Large intestine (tissue), 3 donors: Measurements from ENCODE around the gene TEX13B. TPM values are rescaled to one million over a fixed set of nuclear protein-coding genes. Genes with fewer than 3 reads are reported as not detected.
"Not testable (repeated sequence)": the region's sequence is repeated elsewhere in the genome, so short reads cannot be mapped to it uniquely, and the experiment has no call there.

Source experiments
- DNase-seq, 2 donors: peaks; one replicate each; pipeline versions ENCODE4 v3.0.0 to v3.0.0-alpha.2; 2013
- H3K27ac ChIP-seq: one replicate; pipeline ENCODE4 v1.5.1; 2013; ENCODE audit warnings: low read length
- H3K27me3 ChIP-seq: 2 replicates; pipeline ENCODE4 v1.6.1; 2013; ENCODE audit warnings: low read length; ENCODE audit not compliant: control insufficient read depth, insufficient read depth
- H3K36me3 ChIP-seq: 2 replicates; pipeline ENCODE4 v1.6.1; 2013; ENCODE audit warnings: low read length; ENCODE audit not compliant: control insufficient read depth, insufficient read depth
- H3K4me1 ChIP-seq: one replicate; pipeline ENCODE4 v1.6.1; 2013; ENCODE audit warnings: low read length; ENCODE audit not compliant: control insufficient read depth, insufficient read depth
- H3K4me3 ChIP-seq: one replicate; pipeline ENCODE4 v1.5.1; 2013; ENCODE audit warnings: low read length
- H3K9me3 ChIP-seq: one replicate; pipeline ENCODE4 v1.6.1; 2013; ENCODE audit warnings: mild to moderate bottlenecking, low read depth, low read length, moderate library complexity; ENCODE audit not compliant: control insufficient read depth
- WGBS: methylation state at CpG from one replicate; pipeline ENCODE4 v1.1.5; 2013; ENCODE audit warnings: low lambda C conversion rate; ENCODE audit not compliant: insufficient coverage; 5-methylcytosine and 5-hydroxymethylcytosine counted together
- polyA plus RNA-seq: library from polyadenylated mRNA; unstranded; fragments of 120-200 nt; gene quantifications from one replicate; pipeline ENCODE4 v1.2.1, GENCODE V29; 2013

TEX13B gene
- polyA plus RNA-seq, 1 donor: not detected

GRCh38 chrX:108001218-108001814, 19.1 kb upstream of the TEX13B start:
- Histone ChIP-seq H3K4me1 (no peaks in the 10 kb centered on the region), H3K27me3 (no peaks in the 10 kb centered on the region), H3K9me3 (no peaks in the 10 kb centered on the region), H3K4me3 (no peak overlapping the region), H3K36me3 (no peaks in the 10 kb centered on the region), H3K27ac (no peak overlapping the region)
- no CpG with 5 or more reads among the region's 11 CpGs for WGBS
- DNase-seq: peak in 1 of 2 donors; percentile 5

GRCh38 chrX:108000751-108001150, 18.6 kb upstream of the TEX13B start:
- no peaks in the 10 kb centered on the region for H3K27me3 ChIP-seq
- no peaks in the 10 kb centered on the region for H3K36me3 ChIP-seq
- no CpG with 5 or more reads among the region's 2 CpGs for WGBS
- no peaks in the 10 kb centered on the region for H3K9me3 ChIP-seq
- DNase-seq: no peak
- H3K4me1 ChIP-seq: no peaks in the 10 kb centered on the region
- no peak overlapping the region for H3K4me3 ChIP-seq
- no peak overlapping the region for H3K27ac ChIP-seq

- Histone ChIP-seq H3K27ac (no peak overlapping the region), H3K4me1 (no peaks in the 10 kb centered on the region), H3K36me3 (no peaks in the 10 kb centered on the region), H3K9me3 (no peaks in the 10 kb centered on the region), H3K27me3 (no peaks in the 10 kb centered on the region), H3K4me3 (no peak overlapping the region)
- WGBS: no CpG with 5 or more reads among the region's 6 CpGs
- DNase-seq: no peak
Measured at GRCh38 chrX:107996124-107996523, 14.0 kb upstream of the TEX13B start.

GRCh38 chrX:107985033-107985432, 2.9 kb upstream of the TEX13B start:
- H3K36me3 ChIP-seq: no peaks in the 10 kb centered on the region
- H3K4me1 ChIP-seq: no peaks in the 10 kb centered on the region
- no peak overlapping the region for H3K27ac ChIP-seq
- no CpG with 5 or more reads among the region's 2 CpGs for WGBS
- H3K27me3 ChIP-seq: no peaks in the 10 kb centered on the region
- no peaks in the 10 kb centered on the region for H3K9me3 ChIP-seq
- DNase-seq: no peak
- no peak overlapping the region for H3K4me3 ChIP-seq

- DNase-seq: no peak
- Histone ChIP-seq H3K27me3 (no peaks in the 10 kb centered on the region), H3K27ac (no peak overlapping the region), H3K4me1 (no peaks in the 10 kb centered on the region), H3K9me3 (no peaks in the 10 kb centered on the region), H3K36me3 (no peaks in the 10 kb centered on the region), H3K4me3 (no peak overlapping the region)
Measured at GRCh38 chrX:107979534-107979933, 2.6 kb downstream of the TEX13B start.

- whole genome bisulfite sequencing: no CpG with 5 or more reads among the region's 3 CpGs
- H3K4me1 ChIP-seq: no peaks in the 10 kb centered on the region
- H3K27ac ChIP-seq: no peak overlapping the region
- H3K36me3 ChIP-seq: no peaks in the 10 kb centered on the region
- H3K4me3 ChIP-seq: no peak overlapping the region
- no peaks in the 10 kb centered on the region for H3K9me3 ChIP-seq
- no peaks in the 10 kb centered on the region for H3K27me3 ChIP-seq
- no peak for DNase-seq
Measured at GRCh38 chrX:107978707-107979307, 3.4 kb downstream of the TEX13B start.

- no peak for DNase-seq
- no peaks in the 10 kb centered on the region for H3K9me3 ChIP-seq
- H3K4me1 ChIP-seq: no peaks in the 10 kb centered on the region
- H3K27me3 ChIP-seq: no peaks in the 10 kb centered on the region
- no peak overlapping the region for H3K27ac ChIP-seq
- no peaks in the 10 kb centered on the region for H3K36me3 ChIP-seq
- no peak overlapping the region for H3K4me3 ChIP-seq
- WGBS: no CpG with 5 or more reads among the region's 4 CpGs
Measured at GRCh38 chrX:107978071-107978470, 4.1 kb downstream of the TEX13B start.

- WGBS: no CpG with 5 or more reads among the region's 3 CpGs
- DNase-seq: no peak
- Histone ChIP-seq H3K27ac (no peak overlapping the region), H3K9me3 (no peaks in the 10 kb centered on the region), H3K27me3 (no peaks in the 10 kb centered on the region), H3K4me3 (no peak overlapping the region), H3K36me3 (no peaks in the 10 kb centered on the region), H3K4me1 (no peaks in the 10 kb centered on the region)
Measured at GRCh38 chrX:107971636-107972035, 10.5 kb downstream of the TEX13B start.

- no peaks in the 10 kb centered on the region for H3K27me3 ChIP-seq
- H3K36me3 ChIP-seq: no peaks in the 10 kb centered on the region
- no peaks in the 10 kb centered on the region for H3K9me3 ChIP-seq
- DNase-seq: no peak
- no peak overlapping the region for H3K27ac ChIP-seq
- WGBS: no CpG with 5 or more reads among the region's 2 CpGs
- H3K4me3 ChIP-seq: no peak overlapping the region
- no peaks in the 10 kb centered on the region for H3K4me1 ChIP-seq
Measured at GRCh38 chrX:107970073-107970472, 12.1 kb downstream of the TEX13B start.

- Histone ChIP-seq H3K27ac (no peak overlapping the region), H3K4me3 (no peak overlapping the region), H3K4me1 (no peaks in the 10 kb centered on the region), H3K36me3 (no peaks in the 10 kb centered on the region), H3K27me3 (no peaks in the 10 kb centered on the region), H3K9me3 (no peaks in the 10 kb centered on the region)
- DNase-seq: no peak
- no CpG with 5 or more reads among the region's 5 CpGs for WGBS
Measured at GRCh38 chrX:107968623-107969022, 13.5 kb downstream of the TEX13B start.

- H3K4me3 ChIP-seq, H3K4me1 ChIP-seq, H3K36me3 ChIP-seq, H3K27me3 ChIP-seq, DNase-seq, H3K27ac ChIP-seq, H3K9me3 ChIP-seq: not testable (repeated sequence)
Measured at GRCh38 chrX:107955337-107955736, 26.8 kb downstream of the TEX13B start.
